ENCODE results near the gene RNFT1.
A peak's percentile ranks its signal among the peaks of the same experiment; 100 is the strongest.
"Not testable (repeated sequence)": the region's sequence is repeated elsewhere in the genome, so short reads cannot be mapped to it uniquely, and the experiment has no call there.

Gene RNFT1

GRCh38 chr17:59964482-59965328 is at the start of gene RNFT1:
Gene RNFT1, minus strand, starts transcription at chr17:59964740. Its CDS starts 77 bp downstream, at chr17:59964663.
- DNase-seq, result peak; percentile 52 to 69

- DNase-seq, result not testable (repeated sequence)
These were observed 44.8 kb upstream of the RNFT1 start for GRCh38 chr17:60009326-60009725.

- not testable (repeated sequence) for DNase-seq
These were observed 43.8 kb upstream of the RNFT1 start for GRCh38 chr17:60008377-60008776.

- no peak for DNase-seq
These were observed 41.6 kb upstream of the RNFT1 start for GRCh38 chr17:60006160-60006559.

- DNase-seq, result not testable (repeated sequence)
These were observed 40.0 kb upstream of the RNFT1 start for GRCh38 chr17:60004561-60004960.

GRCh38 chr17:60002405-60002804 is 37.9 kb upstream of the RNFT1 start:
- not testable (repeated sequence) for DNase-seq

GRCh38 chr17:59996608-59997007 is 32.1 kb upstream of the RNFT1 start:
- not testable (repeated sequence) for DNase-seq

- DNase-seq, result not testable (repeated sequence)
These were observed 10.6 kb upstream of the RNFT1 start for GRCh38 chr17:59975166-59975565.

- not testable (repeated sequence) for DNase-seq
These were observed 8.9 kb upstream of the RNFT1 start for GRCh38 chr17:59973483-59973882.

- DNase-seq, result no peak
These were observed 8.2 kb upstream of the RNFT1 start for GRCh38 chr17:59972778-59973177.

GRCh38 chr17:59971771-59972170 is 7.2 kb upstream of the RNFT1 start:
- not testable (repeated sequence) for DNase-seq

GRCh38 chr17:59963738-59964481 is 630 bp downstream of the RNFT1 start:
- DNase-seq, result peak in 1 of 2 experiments; percentile 67

GRCh38 chr17:59962739-59963318 is 1.7 kb downstream of the RNFT1 start:
- DNase-seq, result no peak

GRCh38 chr17:59959574-59959973 is 5.0 kb downstream of the RNFT1 start:
- not testable (repeated sequence) for DNase-seq

- no peak for DNase-seq
These were observed 9.7 kb downstream of the RNFT1 start for GRCh38 chr17:59954856-59955255.

GRCh38 chr17:59950049-59950448 is 14.5 kb downstream of the RNFT1 start:
- no peak for DNase-seq

- DNase-seq, result not testable (repeated sequence)
These were observed 17.2 kb downstream of the RNFT1 start for GRCh38 chr17:59947310-59947709.

GRCh38 chr17:59946433-59946832 is 18.1 kb downstream of the RNFT1 start:
- DNase-seq, result not testable (repeated sequence)

GRCh38 chr17:59941131-59941530 is 23.4 kb downstream of the RNFT1 start:
- no peak for DNase-seq

- DNase-seq, result not testable (repeated sequence)
These were observed 23.8 kb downstream of the RNFT1 start for GRCh38 chr17:59940697-59941096.

- DNase-seq, result not testable (repeated sequence)
These were observed 31.2 kb downstream of the RNFT1 start for GRCh38 chr17:59933317-59933716.

GRCh38 chr17:59930768-59931167 is 33.8 kb downstream of the RNFT1 start:
- not testable (repeated sequence) for DNase-seq

GRCh38 chr17:59930121-59930520 is 34.4 kb downstream of the RNFT1 start:
- not testable (repeated sequence) for DNase-seq

All from NCI-H187 (cell line).